Testis (tissue), 3 donors: ENCODE measurements around the gene ASB2. TPM values are rescaled to one million over a fixed set of nuclear protein-coding genes. Genes with fewer than 3 reads are reported as not detected.

Source experiments
- DNase-seq: peaks from one replicate; pipeline ENCODE4 v3.0.0-alpha.2; 2019
- H3K27ac ChIP-seq, 2 donors: fragments of 200-600 bp; sonication (generic); one replicate each; pipeline ENCODE4 v1.5.1; 2019
- H3K27me3 ChIP-seq: fragments of 200-600 bp; sonication (generic); one replicate; pipeline ENCODE4 v1.5.1; 2019
- H3K36me3 ChIP-seq: fragments of 200-600 bp; sonication (generic); one replicate; pipeline ENCODE4 v1.5.1; 2017; ENCODE audit warnings: low read depth; ENCODE audit errors: missing control alignments
- H3K4me1 ChIP-seq: fragments of 200-600 bp; sonication (generic); one replicate; pipeline ENCODE4 v1.5.1; 2019
- H3K4me3 ChIP-seq, 2 donors: fragments of 200-600 bp; sonication (generic); one replicate each; pipeline ENCODE4 v1.5.1; 2017 to 2019
- H3K9me3 ChIP-seq: fragments of 200-600 bp; sonication (generic); one replicate; pipeline ENCODE4 v1.5.1; 2017
- POLR2A ChIP-seq: fragments of 450-650 bp; IDR thresholded peaks from one replicate; pipeline ENCODE4 v1.6.1; 2017; ENCODE audit warnings: antibody characterized with exemption, mild to moderate bottlenecking, moderate library complexity
- WGBS, 2 donors: methylation state at CpG; one replicate each; pipeline ENCODE4 v1.1.5; 2018; 5-methylcytosine and 5-hydroxymethylcytosine counted together
- intact Hi-C: fragments of 100-400 bp; cut with DNase I; formaldehyde crosslinking; loops from one replicate; pipeline ENCODE4 v1.15.1; 2023; ENCODE audit warnings: low total_unique reads
- polyA plus RNA-seq: library from polyadenylated mRNA; stranded (reverse); fragments of 350-450 nt; fragmentation: Illumina TruSeq; extraction: RNeasy Lipid Tissue Mini Kit (QIAGEN cat#74804); gene quantifications from one replicate; pipeline ENCODE4 v1.2.3, GENCODE V29; 2014; ENCODE audit warnings: low read depth, low replicate concordance; ENCODE audit not compliant: insufficient read depth
- total RNA-seq, 2 donors: library from RNA; depleted of rRNA; stranded (reverse); fragments of >200 nt; gene quantifications; one replicate each; pipeline ENCODE4 v1.2.3, GENCODE V29; 2016
- TF ChIP-seq, protein P1 (sequence below), 3 experiments: fragments of 450-650 bp in 2 of 3; fragments of 200-600 bp in 1 of 3; sonication (generic) in 1 of 3; IDR thresholded peaks; one replicate each; pipeline ENCODE4 v1.5.1; 2016 to 2019; ENCODE audit warnings: antibody characterized with exemption in 3 of 3, mild to moderate bottlenecking in 2 of 3, moderate library complexity in 1 of 3

Gene ASB2
- total and polyA plus RNA-seq, 3 donors from 2014 or later, result 3.5 to 4.3 (median 3.7) TPM

- WGBS, 2 donors, result 71 to 95% methylated on average over 3 to 6 of the region's 7 CpGs
- no peak for DNase-seq
- Histone ChIP-seq H3K27me3 (no peaks in the 10 kb centered on the region), H3K4me1 (peaks cover 9% of the 10 kb centered on the region), H3K4me3 (no peak overlapping the region), H3K27ac (no peak overlapping the region), H3K9me3 (no peaks in the 10 kb centered on the region), H3K36me3 (no peaks in the 10 kb centered on the region)
- TF ChIP-seq, protein P1, sequence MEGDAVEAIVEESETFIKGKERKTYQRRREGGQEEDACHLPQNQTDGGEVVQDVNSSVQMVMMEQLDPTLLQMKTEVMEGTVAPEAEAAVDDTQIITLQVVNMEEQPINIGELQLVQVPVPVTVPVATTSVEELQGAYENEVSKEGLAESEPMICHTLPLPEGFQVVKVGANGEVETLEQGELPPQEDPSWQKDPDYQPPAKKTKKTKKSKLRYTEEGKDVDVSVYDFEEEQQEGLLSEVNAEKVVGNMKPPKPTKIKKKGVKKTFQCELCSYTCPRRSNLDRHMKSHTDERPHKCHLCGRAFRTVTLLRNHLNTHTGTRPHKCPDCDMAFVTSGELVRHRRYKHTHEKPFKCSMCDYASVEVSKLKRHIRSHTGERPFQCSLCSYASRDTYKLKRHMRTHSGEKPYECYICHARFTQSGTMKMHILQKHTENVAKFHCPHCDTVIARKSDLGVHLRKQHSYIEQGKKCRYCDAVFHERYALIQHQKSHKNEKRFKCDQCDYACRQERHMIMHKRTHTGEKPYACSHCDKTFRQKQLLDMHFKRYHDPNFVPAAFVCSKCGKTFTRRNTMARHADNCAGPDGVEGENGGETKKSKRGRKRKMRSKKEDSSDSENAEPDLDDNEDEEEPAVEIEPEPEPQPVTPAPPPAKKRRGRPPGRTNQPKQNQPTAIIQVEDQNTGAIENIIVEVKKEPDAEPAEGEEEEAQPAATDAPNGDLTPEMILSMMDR (IDR thresholded peaks at IDR 0.05), result no peak
- TF ChIP-seq POLR2A, result no peak
- intact Hi-C loops, result no loop called here
Observed at GRCh38 chr14:93998871-93999403, 22.6 kb upstream of the ASB2 start.

GRCh38 chr14:93997916-93998870 lies 21.8 kb upstream of the ASB2 start:
- intact Hi-C loops, result no loop called here

GRCh38 chr14:93997082-93997481 lies 20.7 kb upstream of the ASB2 start, which contains the start of gene CCDC197:
CCDC197 (plus strand) TSS chr14:93997301; CDS start chr14:93998132, 831 bp downstream.
- Histone ChIP-seq H3K4me3 (no peak within 1 kb of the TSS), H3K27ac (no peak within 1 kb of the TSS), H3K27me3 (no peaks in the 10 kb centered on the region), H3K36me3 (no peaks in the 10 kb centered on the region), H3K4me1 (peaks cover 9% of the 10 kb centered on the region), H3K9me3 (no peaks in the 10 kb centered on the region)
- intact Hi-C loops, result no loop called here
- WGBS, 2 donors, result 86 to 95% methylated on average over 1 of the region's 1 CpG
- DNase-seq, result no peak
- TF ChIP-seq, protein P1 (IDR thresholded peaks at IDR 0.05), result no peak
- no peak for TF ChIP-seq POLR2A

More at GRCh38 chr14:93997916-93998870, 21.8 kb upstream of the ASB2 start:
- TF ChIP-seq, protein P1 (IDR thresholded peaks at IDR 0.05), result no peak
- no peak for TF ChIP-seq POLR2A
- no peak overlapping the region for H3K4me3 ChIP-seq
- DNase-seq, result no peak
- no peaks in the 10 kb centered on the region for H3K27me3 ChIP-seq
- peaks cover 9% of the 10 kb centered on the region for H3K4me1 ChIP-seq
- no peaks in the 10 kb centered on the region for H3K36me3 ChIP-seq
- H3K9me3 ChIP-seq, result no peaks in the 10 kb centered on the region
- H3K27ac ChIP-seq, result no peak overlapping the region
- 80 to 87% methylated on average over 8 to 17 of the region's 17 CpGs for WGBS, 2 donors

DNA sequence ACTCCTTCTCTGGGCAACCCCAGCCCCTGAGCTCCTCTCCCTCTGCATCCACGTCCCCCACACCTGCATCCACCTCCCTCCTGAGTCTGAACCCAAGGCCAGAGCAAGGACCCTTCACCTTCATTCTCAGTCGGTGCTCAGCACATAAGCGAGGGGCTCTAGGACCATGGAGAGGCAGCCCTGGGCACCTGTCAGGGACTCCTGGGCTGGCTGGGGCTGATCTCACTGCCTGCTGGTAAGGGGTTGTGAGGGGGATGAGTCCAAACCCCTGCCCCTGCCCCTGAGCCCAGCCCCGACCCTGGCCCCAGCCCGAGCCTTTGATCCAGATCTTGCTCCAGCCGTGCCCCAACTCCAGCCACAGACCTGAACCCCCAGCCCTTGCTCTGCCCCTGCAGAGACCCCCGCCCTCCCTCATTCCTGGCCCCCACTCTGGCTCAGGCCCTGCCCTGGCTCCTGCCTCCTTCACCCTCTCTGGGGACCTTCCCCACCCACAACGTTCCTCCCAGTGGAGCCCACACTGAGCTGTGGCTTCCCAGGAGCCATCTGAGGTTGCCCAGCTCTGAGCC lies 19.8 kb upstream of the ASB2 start:
- no peak for DNase-seq
- Histone ChIP-seq H3K9me3 (no peaks in the 10 kb centered on the region), H3K36me3 (no peaks in the 10 kb centered on the region), H3K4me3 (no peak overlapping the region), H3K4me1 (peaks cover 4% of the 10 kb centered on the region), H3K27me3 (no peaks in the 10 kb centered on the region), H3K27ac (no peak overlapping the region)
- intact Hi-C loops, result no loop called here
- no peak for TF ChIP-seq POLR2A
- TF ChIP-seq, protein P1 (IDR thresholded peaks at IDR 0.05), result no peak
- WGBS, 2 donors, result 57 to 72% methylated on average over 6 to 8 of the region's 8 CpGs
